ENCODE measurements around the gene ORAI1. TPM values are rescaled to one million over a fixed set of nuclear protein-coding genes. Genes with fewer than 3 reads are reported as not detected.

Gene ORAI1
- total RNA-seq, 1 experiment from 2014 or later, result 15.9 TPM

DNA sequence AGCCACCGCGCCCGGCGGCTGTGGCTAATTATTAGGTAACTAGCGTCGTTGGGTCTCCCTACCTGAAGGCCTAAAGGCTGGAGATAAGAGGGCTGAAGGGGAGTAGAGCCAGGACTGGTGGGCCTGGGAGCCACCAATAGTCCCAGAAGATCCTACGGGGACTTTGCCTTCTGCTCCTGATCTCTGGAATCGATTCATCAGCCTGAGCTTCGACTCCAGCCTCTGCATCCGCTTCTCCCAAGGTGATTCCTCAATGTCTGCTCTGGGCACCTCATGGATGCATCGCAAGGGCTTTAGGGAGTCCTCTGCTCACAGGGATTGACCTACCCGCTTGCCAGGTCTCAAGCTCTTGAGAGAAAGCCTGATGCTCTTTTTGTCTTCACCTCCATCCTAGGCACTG is 30.8 kb upstream of the ORAI1 start:
- DNase-seq, result no peak
- H3K9me3 ChIP-seq, result no peaks in the 10 kb centered on the region
- no peak overlapping the region for H3K4me3 ChIP-seq
- no peaks in the 10 kb centered on the region for H3K36me3 ChIP-seq
- no peaks in the 10 kb centered on the region for H3K27me3 ChIP-seq

DNA sequence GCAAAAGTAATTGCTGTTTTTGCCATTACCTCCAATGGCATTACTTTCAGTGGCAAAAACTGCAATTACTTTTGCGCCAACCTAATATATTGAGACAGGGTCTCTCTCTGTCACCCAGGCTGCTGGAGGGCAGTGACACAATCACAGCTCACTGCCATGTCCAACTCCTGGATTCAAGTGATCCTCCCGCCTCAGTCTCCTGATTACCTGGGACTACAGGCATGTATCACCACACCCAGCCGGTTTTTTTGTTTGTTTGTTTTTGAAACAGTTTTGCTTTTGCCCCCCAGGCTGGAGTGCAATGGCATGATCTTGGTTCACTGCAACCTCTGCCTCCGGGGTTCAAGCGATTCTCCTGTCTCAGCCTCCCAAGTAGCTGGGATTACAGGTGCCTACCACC is 29.8 kb upstream of the ORAI1 start:
- H3K27me3 ChIP-seq, result no peaks in the 10 kb centered on the region
- no peak overlapping the region for H3K4me3 ChIP-seq
- no peaks in the 10 kb centered on the region for H3K36me3 ChIP-seq
- DNase-seq, result no peak
- no peaks in the 10 kb centered on the region for H3K9me3 ChIP-seq

DNA sequence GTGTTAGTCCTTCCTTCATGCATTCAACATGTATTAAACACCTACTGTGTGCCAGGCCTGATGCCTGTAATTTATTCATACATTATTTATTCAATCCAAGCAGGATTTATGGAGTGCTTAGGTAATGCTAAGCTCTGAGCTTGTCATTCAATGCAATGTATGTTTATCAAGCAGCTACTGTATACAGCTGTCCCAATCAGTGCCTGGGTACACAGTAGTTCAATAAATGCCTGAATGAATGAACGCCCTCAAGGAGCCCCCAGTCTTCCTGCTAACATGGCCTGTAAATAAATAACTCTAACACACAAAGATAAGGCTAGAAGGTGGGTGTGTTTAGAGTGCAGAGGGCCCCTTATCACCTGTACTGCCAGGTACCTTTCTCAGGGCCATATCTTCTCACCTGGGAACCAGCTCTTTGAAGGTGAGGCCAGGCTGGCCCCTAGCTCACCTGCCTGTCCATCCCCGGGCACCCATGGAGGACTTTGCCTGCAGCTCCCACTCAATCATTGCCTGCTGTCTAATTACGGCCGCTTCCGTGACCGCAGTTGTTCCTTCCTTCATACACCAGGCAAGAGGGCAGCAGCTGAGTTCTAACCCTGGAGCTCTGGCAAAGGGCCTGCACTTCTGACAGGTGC is 25.5 kb upstream of the ORAI1 start:
- Histone ChIP-seq H3K27me3 (no peaks in the 10 kb centered on the region), H3K4me3 (no peak overlapping the region), H3K9me3 (no peaks in the 10 kb centered on the region), H3K36me3 (no peaks in the 10 kb centered on the region)
- DNase-seq, result no peak

DNA sequence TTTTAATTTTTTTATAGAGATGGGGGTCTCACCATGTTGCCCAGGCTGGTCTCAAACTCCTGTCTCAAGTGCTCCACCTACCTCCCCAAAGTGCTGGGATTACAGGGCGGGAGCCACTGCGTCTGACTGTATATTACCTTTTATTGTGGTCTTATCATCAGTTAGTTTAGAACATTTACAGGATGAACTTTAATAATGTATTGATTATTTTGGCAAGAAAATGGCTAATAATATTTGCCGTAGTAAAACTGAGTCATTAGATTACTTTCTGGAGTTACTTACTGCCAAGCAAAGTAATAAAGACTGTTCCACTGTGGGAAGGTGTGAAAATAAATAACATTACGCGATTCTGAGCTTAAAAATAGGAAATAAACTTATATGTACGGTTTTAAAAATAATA is 23.6 kb upstream of the ORAI1 start:
- no peak overlapping the region for H3K4me3 ChIP-seq
- H3K36me3 ChIP-seq, result no peaks in the 10 kb centered on the region
- DNase-seq, result no peak
- no peaks in the 10 kb centered on the region for H3K27me3 ChIP-seq
- H3K9me3 ChIP-seq, result no peaks in the 10 kb centered on the region

DNA sequence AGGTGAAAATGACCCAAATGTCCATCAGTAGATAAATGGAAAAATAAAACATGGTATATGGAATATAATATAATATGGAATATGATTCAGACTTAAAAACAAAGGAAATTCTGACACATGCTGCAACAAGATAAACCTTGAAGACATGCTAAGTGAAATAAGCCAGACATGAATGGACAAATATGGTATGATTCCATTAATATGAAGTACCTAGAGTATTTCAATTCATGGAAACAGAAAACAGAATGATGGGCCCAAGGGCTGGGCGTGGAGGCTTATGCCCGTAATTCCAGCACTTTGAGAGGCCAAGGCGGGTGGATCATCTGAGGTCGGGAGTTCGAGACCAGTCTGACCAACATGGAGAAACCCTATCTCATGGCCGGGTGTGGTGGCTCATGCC is 22.7 kb upstream of the ORAI1 start:
- Histone ChIP-seq H3K9me3 (no peaks in the 10 kb centered on the region), H3K4me3 (no peak overlapping the region), H3K36me3 (no peaks in the 10 kb centered on the region), H3K27me3 (no peaks in the 10 kb centered on the region)
- DNase-seq, result no peak

DNA sequence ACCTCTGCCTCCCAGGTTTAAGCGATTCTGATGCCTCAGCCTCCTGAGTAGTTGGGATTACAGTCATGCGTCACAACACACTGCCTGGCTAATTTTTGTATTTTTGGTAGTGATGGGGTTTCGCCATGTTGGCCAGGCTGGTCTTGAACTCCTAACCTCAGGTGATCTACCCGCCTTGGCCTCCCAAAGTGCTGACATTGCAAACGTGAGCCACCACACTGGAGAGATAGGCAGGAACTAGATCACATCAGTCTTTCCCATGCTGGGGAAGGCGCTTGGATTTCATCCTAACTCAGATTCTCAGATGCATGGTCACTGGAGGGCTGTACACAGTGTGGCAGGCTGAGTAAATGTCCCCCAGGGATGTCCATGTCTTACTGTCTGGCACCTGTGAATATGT is 18.0 kb upstream of the ORAI1 start:
- DNase-seq, result no peak
- H3K36me3 ChIP-seq, result no peaks in the 10 kb centered on the region
- no peaks in the 10 kb centered on the region for H3K27me3 ChIP-seq
- H3K9me3 ChIP-seq, result no peaks in the 10 kb centered on the region
- H3K4me3 ChIP-seq, result no peak overlapping the region

DNA sequence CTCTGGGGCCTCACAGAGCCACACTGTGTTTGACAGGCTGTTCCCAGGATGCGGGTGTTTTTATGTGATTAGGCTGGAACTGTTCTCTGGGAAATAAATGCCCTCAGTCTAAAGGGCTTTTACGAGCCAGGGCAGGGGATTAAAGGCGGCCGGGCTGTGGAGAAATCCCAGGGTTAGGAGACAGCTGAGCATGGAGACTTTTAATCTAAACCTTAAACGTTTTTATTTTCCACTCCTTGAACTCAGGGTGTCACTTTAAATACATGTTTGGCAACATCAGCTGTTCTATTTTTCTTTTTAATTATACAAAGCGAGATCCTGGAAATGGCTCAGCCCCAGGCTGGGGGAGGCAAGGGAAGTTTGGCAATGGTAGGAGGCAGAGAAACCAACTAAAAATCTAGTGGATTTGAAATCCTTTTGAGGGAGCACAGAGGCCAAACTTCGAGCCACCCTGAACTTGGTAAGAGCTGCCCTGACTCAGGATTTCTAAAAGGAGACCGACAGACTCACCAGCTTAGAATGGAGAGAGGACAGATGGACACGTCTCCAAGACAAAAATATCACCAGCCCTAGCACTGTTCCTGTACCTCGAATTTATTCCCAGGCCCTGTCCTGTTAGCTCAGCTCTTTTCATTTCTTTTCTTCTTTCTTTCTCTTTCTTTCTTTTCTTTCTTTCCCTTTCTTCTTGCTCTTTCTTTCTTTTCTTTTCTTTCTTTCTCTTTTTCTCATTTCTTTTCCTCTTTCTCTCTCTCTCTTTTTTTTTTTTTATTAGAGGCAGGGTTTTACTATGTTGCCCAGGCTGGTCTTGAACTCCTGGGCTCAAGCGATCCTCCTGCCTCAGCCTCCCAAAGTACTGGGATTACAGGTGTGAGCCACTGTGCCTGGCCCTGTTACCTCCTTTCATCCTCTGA is 15.8 kb upstream of the ORAI1 start:
- DNase-seq, result peak; percentile 17
- H3K4me3 ChIP-seq, result no peak overlapping the region
- no peaks in the 10 kb centered on the region for H3K36me3 ChIP-seq
- H3K9me3 ChIP-seq, result no peaks in the 10 kb centered on the region
- no peaks in the 10 kb centered on the region for H3K27me3 ChIP-seq

DNA sequence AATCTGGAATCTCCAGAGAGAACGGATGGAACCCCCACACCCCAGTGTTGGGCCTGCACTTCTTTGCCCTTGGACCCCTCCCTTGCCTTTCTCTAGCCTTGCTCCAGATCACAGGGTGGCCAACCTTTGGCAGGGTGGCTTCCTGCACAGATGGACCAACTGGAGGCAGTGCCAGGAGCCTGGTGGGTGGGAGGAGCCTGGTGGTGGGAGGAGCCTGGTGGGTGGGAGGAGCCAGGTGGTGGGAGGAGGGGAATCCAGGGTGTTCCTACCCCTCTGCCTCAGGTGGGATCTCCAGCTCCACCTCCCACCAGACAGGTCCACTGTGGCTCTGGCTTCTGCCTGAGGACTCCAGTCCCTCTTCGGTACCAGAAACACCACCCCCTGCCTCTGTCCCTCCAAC is 15.0 kb upstream of the ORAI1 start:
- H3K27me3 ChIP-seq, result no peaks in the 10 kb centered on the region

DNA sequence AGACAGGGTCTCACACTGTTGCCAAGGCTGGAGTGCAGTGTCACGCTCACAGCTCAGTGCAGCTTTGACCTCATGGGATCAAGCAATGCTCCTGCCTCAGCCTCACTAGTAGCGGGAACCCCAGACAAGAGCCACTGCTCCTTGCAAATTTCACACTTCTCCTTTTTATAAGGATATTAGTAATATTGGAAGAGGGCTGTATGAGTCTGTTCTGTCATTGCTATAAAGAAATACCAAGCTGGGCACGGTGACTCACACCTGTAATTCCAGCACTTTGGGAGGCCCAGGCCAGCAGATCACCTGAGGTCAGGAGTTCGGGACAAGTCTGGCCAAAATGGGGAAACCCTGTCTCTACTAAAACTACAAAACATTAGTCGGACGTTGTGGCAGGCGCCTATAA is 12.9 kb upstream of the ORAI1 start:
- no peak overlapping the region for H3K4me3 ChIP-seq
- H3K27me3 ChIP-seq, result no peaks in the 10 kb centered on the region
- no peak for DNase-seq
- H3K9me3 ChIP-seq, result no peaks in the 10 kb centered on the region
- H3K36me3 ChIP-seq, result no peaks in the 10 kb centered on the region

More for the DNA sequence above, 15.0 kb upstream of the ORAI1 start:
- peak; percentile 10 for DNase-seq
- H3K4me3 ChIP-seq, result no peak overlapping the region
- no peaks in the 10 kb centered on the region for H3K9me3 ChIP-seq
- H3K36me3 ChIP-seq, result no peaks in the 10 kb centered on the region

DNA sequence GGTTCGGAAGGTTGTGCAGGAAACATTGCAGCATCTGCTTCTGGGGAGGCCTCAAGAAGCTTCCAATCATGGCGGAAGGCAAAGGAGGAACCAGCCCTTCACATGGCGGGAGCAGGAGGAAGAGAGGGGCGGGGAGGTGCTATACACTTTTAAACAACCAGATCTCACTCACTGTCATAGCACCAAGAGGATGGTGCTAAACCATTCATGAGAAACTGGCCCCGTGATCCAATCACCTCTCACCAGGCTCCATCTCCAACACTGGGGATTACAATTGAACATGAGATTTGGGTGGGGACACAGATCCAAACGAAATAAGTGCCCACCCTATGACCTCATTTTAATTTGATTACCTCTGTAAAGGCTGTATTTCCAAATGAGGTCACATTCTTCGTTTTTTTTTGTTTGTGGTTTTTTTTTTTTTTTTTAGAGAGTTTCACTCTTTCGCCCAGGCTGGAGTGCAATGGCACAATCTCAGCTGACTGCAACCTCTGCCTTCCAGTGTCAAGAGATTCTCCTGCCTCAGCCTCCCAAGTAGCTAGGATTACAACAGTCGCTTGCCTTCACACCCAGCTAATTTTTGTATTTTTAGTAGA is 11.4 kb upstream of the ORAI1 start:
- Histone ChIP-seq H3K27me3 (no peaks in the 10 kb centered on the region), H3K9me3 (no peaks in the 10 kb centered on the region), H3K4me3 (no peak overlapping the region), H3K36me3 (no peaks in the 10 kb centered on the region)
- no peak for DNase-seq

DNA sequence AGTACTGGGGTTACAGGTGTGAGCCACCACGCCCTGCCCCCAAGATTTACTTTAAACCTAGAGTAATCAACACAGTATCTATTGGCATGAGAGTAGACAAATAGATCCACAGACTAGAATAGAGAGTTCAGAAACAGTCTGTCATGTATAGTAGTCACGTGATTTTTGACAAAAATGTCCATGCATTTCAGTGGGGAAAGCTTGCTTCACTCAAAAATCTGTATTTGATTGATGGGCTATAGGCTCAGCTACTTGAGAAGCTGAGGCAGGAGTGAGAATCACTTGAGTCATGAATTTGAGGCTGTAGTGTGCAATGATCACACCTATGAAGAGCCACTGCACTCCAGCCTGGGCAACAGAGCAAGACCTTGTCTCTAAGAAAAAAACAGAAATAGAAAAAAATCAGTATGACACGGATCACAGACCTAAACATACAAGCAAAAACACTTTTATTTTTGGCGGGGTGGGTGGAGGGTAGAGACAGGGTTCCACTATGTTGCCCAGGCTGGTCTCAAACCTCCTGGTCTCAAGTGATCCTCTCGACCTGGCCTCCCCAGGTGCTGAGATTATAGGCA is 7.6 kb upstream of the ORAI1 start:
- Histone ChIP-seq H3K27me3 (no peaks in the 10 kb centered on the region), H3K9me3 (no peaks in the 10 kb centered on the region), H3K4me3 (no peak overlapping the region), H3K36me3 (no peaks in the 10 kb centered on the region)
- no peak for DNase-seq

DNA sequence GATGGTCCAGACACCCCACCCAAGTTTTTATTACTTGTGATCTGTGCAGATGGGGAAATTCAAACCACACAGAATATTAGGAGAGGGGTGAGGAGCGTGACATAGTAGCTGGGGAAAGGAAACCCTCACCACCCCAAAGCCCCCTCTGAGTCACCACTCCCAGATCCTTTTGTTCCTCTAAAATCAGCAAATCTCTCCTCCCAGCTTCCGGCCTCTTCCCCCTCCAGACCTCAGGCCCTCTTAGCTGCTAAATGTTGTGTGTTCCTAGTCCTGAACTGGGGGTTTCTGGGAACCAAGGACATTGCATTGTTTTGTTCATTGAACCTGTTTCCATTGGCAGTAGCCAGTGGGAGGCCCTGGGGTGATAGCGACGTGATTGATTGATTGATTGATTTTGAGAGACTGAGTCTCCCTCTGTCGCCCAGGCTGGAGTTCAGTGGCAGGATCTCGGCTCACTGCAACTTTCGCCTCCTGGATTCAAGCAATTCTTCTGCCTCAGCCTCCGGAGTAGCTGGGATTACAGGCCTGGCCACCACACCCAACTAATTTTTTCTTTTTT is 5.9 kb upstream of the ORAI1 start:
- no peaks in the 10 kb centered on the region for H3K36me3 ChIP-seq
- no peaks in the 10 kb centered on the region for H3K27me3 ChIP-seq
- DNase-seq, result no peak
- H3K4me3 ChIP-seq, result no peak overlapping the region
- no peaks in the 10 kb centered on the region for H3K9me3 ChIP-seq

DNA sequence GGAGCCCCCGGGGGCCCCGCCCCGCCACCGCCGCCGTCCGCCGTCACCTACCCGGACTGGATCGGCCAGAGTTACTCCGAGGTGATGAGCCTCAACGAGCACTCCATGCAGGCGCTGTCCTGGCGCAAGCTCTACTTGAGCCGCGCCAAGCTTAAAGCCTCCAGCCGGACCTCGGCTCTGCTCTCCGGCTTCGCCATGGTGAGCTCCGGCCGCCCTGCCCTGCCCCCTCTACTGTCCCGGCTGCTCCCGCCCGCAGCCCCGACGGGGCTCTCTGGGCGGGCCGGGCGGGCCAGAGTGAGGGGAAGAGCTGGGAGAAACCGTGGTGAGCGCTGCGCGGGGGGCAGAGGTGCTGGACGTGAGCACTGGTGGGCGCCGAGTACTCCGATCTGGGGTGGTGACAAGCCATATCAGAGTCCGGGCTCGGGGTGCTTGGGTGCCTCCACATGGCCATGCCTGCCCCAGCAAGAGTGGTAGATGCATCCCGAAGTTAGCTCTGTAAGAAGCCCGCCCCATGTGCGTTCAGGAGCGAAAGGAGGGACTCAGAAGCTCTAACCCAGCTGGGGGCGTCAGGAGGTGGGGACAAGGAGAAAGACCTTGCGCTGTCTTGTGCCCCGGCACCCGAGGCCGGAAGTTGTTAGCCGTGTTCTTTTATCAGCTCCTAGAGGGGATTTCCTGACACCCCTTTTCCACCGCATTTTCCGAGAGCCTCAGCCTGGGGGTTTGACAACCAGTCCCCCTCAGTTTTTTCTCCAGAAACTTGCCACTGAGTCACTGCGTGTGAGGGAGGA is 717 bp downstream of the ORAI1 start:
- DNase-seq, result peak; percentile 64
- H3K4me3 ChIP-seq, result peak overlapping the region; percentile 74
- H3K36me3 ChIP-seq, result peaks cover 21% of the 10 kb centered on the region
- H3K27me3 ChIP-seq, result no peaks in the 10 kb centered on the region
- H3K9me3 ChIP-seq, result no peaks in the 10 kb centered on the region

DNA sequence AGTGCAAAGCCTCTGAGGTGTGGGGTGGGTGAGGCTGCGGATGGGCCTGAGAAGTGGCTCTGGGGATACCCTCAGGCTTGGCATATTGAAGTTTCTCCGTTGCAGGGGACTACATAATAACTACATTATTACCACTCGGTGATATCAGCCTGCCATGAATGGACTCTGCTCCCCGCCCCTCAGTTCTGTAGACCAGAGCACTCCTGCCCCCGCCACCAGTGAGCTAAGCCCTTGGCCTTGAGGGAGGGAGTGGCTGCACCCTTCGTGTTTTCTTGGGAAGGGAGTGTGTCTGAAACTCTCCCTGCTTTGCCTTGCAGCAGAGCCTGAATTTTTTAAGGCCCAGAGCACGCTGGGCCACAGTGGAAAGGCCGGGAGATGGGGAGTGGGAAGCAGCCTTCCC is 1.7 kb downstream of the ORAI1 start:
- no peaks in the 10 kb centered on the region for H3K27me3 ChIP-seq
- peak overlapping the region; percentile 74 for H3K4me3 ChIP-seq
- H3K36me3 ChIP-seq, result peaks cover 21% of the 10 kb centered on the region
- no peaks in the 10 kb centered on the region for H3K9me3 ChIP-seq
- DNase-seq, result peak; percentile 22

DNA sequence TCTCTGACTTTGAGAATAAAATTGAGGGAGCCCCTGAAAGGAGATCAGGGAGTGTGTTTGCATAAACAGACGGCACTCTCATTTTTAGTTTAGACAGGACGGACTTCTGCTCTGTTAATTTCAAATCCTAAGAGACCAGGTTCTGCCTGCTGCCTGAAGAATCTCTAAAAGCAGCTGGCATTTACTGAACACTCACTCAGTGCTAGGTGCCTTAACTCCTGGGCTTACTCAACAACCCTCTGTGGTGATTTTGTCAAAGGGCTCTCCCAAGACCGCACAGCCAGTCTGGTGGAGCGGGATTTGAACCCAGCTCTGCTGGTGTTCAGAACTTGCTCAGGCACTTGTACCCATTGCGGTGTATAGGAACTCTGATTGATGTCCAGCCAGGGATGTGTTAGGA is 2.2 kb downstream of the ORAI1 start:
- peaks cover 21% of the 10 kb centered on the region for H3K36me3 ChIP-seq
- H3K27me3 ChIP-seq, result no peaks in the 10 kb centered on the region
- DNase-seq, result no peak
- no peaks in the 10 kb centered on the region for H3K9me3 ChIP-seq
- H3K4me3 ChIP-seq, result no peak overlapping the region

DNA sequence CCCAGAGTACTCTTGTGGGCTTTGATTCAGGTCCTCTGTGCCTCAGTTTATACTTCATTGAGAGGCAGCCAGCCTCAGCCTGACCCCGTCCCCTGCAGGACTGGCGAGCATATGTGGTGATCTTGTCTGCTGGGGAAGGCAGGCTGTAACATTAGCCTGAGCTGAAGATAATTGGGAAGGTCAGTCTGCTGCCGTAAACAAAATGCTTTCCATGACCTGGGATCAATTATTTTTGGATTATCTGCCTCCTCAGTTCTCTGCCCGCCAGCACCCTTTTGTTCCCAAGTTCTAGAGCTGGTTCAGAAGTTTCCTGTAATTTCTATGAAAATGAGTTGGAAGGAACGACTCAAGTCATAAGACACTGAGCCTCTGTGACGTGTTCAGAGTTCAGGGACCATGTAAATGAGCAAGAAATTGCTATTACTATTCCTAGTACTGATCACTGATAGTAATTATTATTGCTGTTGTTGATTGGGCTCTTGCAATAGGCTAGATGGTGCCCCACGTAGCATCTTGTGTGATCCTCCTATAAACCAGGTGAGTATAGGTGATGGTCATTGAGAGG is 4.5 kb downstream of the ORAI1 start:
- no peaks in the 10 kb centered on the region for H3K9me3 ChIP-seq
- no peaks in the 10 kb centered on the region for H3K27me3 ChIP-seq
- no peak overlapping the region for H3K4me3 ChIP-seq
- H3K36me3 ChIP-seq, result peaks cover 21% of the 10 kb centered on the region
- DNase-seq, result no peak

Measured in MG63 (cell line).